ENCODE results near the gene PAPLN. TPM values are rescaled to one million over a fixed set of nuclear protein-coding genes. Genes with fewer than 3 reads are reported as not detected.
A peak's percentile ranks its signal among the peaks of the same experiment; 100 is the strongest.

Gene PAPLN
- total RNA-seq, 1 experiment from 2014 or later: 9.6 TPM

DNA sequence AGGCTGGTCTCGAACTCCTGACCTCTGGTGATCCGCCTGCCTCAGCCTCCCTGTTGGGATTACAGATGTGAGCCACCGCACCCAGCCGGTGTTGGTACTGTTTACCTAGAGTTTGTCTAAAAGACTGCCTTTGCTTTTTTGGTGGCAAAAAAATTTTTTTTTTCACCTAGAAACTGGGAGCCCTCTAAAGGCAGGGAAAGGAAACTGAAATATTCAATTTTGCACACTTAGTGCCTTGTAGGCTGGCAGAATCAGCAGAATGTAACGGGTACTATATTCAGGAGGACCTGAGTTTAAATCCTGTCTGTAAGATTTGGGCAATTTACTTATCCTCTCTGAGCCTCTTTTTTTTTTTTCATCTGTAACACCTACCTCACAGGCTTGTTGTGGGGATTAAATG, 43.6 kb downstream of the PAPLN start:
- ChIA-PET RAD21 (ENCODE audit: low non-redundant PET in 1 of 2, low total read pairs in 2 of 2, uncharacterized antibody in 2 of 2, unreplicated experiment in 2 of 2) (no interaction called here), CTCF (no interaction called here), POLR2A (no interaction called here)
- Histone ChIP-seq H3K9ac (ENCODE audit: low read length) (no peak overlapping the region), H3K9me3 (ENCODE audit: control insufficient read depth in 1 of 2, insufficient read depth in 1 of 2, low read depth in 1 of 2, low read length in 2 of 2) (no peaks in the 10 kb centered on the region), H3K36me3 (ENCODE audit: control insufficient read depth in 1 of 2, insufficient read depth in 2 of 2, low read length in 2 of 2) (peaks cover 0 to 6% of the 10 kb centered on the region in 2 experiments; a peak in 2 of 4 replicates), H3K4me1 (ENCODE audit: control insufficient read depth in 1 of 2, insufficient read depth in 2 of 2, low read length in 2 of 2) (no peaks in the 10 kb centered on the region), H3K4me3 (replicated peaks in 1 of 2; ENCODE audit: low read depth in 1 of 2, low read length in 2 of 2) (no peak overlapping the region), H3K27me3 (ENCODE audit: insufficient read depth, low read length) (no peaks in the 10 kb centered on the region), H3K27ac (ENCODE audit: low read depth, low read length) (no peak overlapping the region), H3K79me2 (ENCODE audit: insufficient read depth, low read length) (no peaks in the 10 kb centered on the region), H2AFZ (ENCODE audit: low read depth, low read length, poor library complexity, severe bottlenecking) (no peak overlapping the region), H3K4me2 (ENCODE audit: low read length) (no peak overlapping the region), H3K9me2 (ENCODE audit: insufficient read depth) (no peaks in the 10 kb centered on the region), H4K20me1 (ENCODE audit: insufficient read depth) (no peaks in the 10 kb centered on the region)
- ATAC-seq: no peak
- BruUV-seq (replicated peaks): no TSS peak
- intact Hi-C loops (cut with micrococcal nuclease): no loop called here
- DNase-seq (ENCODE audit: low read depth, low spot score): no peak
- TF ChIP-seq RAD21 (IDR thresholded peaks at IDR 0.05; ENCODE audit: low read depth): peak; percentile 12; the same call in 1 of the 2 replicates
- TF ChIP-seq, protein P1, sequence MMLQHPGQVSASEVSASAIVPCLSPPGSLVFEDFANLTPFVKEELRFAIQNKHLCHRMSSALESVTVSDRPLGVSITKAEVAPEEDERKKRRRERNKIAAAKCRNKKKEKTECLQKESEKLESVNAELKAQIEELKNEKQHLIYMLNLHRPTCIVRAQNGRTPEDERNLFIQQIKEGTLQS (IDR thresholded peaks at IDR 0.05): no peak

DNA sequence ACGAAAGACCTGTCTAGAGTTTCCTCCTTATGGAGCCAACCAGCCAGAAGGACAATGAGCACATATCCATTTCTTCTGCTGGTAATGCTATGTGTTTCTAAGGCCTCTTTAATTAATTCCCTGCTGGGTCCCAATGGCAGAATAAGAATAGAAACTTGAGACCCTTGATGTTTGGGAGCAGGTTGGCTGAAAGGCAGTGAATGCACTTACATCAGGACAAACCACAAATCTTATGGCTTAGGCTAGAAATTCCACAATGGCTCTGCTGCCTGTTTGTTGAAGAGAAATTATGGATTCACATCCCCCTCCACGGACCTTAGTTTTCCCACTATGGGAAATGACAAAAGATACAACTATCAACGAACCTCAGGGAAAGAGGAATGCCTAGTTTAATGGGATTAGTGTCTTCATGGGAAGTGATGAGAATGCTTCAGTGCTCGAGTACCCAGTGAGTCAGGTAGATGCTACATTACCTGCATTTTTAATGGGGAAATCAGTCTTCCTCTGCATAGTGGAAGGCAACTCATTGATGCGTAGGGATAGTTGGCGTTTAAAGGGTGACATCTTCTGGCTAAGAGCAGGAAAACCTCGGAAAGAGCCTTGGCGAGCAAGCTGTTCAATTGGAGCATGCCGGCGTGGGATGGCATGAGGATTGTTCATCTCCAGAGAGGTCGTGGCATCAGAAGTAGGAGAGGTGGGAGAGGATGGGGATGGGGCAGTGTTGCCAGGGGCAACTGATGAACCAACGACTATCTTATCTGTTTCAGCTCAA, 46.5 kb downstream of the PAPLN start:
- H3K27ac ChIP-seq (ENCODE audit: low read depth, low read length): no peak overlapping the region
- ChIA-PET RAD21 (ENCODE audit: low non-redundant PET in 1 of 2, low total read pairs in 2 of 2, uncharacterized antibody in 2 of 2, unreplicated experiment in 2 of 2) (no interaction called here), POLR2A (no interaction called here), CTCF (interaction anchor here (1.2 to 2.6 kb wide), 2 partner anchors 11 to 111 kb away, joined by 6 to 8 read pairs; no protein-coding TSS in a partner anchor)
- no peaks in the 10 kb centered on the region for H4K20me1 ChIP-seq (ENCODE audit: insufficient read depth)
- ATAC-seq: peak; percentile 70
- H3K27me3 ChIP-seq (ENCODE audit: insufficient read depth, low read length): no peaks in the 10 kb centered on the region
- H3K79me2 ChIP-seq (ENCODE audit: insufficient read depth, low read length): no peaks in the 10 kb centered on the region
- intact Hi-C loops (cut with micrococcal nuclease): loop anchor here (2.0 kb wide), 1 partner anchor 111 kb away; no protein-coding TSS in a partner anchor
- H2AFZ ChIP-seq (ENCODE audit: low read depth, low read length, poor library complexity, severe bottlenecking): no peak overlapping the region
- no peaks in the 10 kb centered on the region for H3K9me3 ChIP-seq (ENCODE audit: control insufficient read depth in 1 of 2, insufficient read depth in 1 of 2, low read depth in 1 of 2, low read length in 2 of 2)
- no peaks in the 10 kb centered on the region for H3K9me2 ChIP-seq (ENCODE audit: insufficient read depth)
- no peak for DNase-seq (ENCODE audit: low read depth, low spot score)
- H3K4me2 ChIP-seq (ENCODE audit: low read length): no peak overlapping the region
- TF ChIP-seq RAD21 (IDR thresholded peaks at IDR 0.05; ENCODE audit: low read depth) (peak; percentile 43; the same call in 1 of the 2 replicates), SRF (IDR thresholded peaks at IDR 0.05; ENCODE audit: low read depth) (no peak), EZH2phosphoT487 (IDR thresholded peaks at IDR 0.05; ENCODE audit: borderline replicate concordance) (no peak), JUND (IDR thresholded peaks at IDR 0.05) (no peak)
- TF ChIP-seq, protein P2, sequence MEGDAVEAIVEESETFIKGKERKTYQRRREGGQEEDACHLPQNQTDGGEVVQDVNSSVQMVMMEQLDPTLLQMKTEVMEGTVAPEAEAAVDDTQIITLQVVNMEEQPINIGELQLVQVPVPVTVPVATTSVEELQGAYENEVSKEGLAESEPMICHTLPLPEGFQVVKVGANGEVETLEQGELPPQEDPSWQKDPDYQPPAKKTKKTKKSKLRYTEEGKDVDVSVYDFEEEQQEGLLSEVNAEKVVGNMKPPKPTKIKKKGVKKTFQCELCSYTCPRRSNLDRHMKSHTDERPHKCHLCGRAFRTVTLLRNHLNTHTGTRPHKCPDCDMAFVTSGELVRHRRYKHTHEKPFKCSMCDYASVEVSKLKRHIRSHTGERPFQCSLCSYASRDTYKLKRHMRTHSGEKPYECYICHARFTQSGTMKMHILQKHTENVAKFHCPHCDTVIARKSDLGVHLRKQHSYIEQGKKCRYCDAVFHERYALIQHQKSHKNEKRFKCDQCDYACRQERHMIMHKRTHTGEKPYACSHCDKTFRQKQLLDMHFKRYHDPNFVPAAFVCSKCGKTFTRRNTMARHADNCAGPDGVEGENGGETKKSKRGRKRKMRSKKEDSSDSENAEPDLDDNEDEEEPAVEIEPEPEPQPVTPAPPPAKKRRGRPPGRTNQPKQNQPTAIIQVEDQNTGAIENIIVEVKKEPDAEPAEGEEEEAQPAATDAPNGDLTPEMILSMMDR (IDR thresholded peaks at IDR 0.05 in 2 of 3, conservative IDR thresholded peaks at IDR 0.05 in 1 of 3; ENCODE audit: borderline replicate concordance in 1 of 3, insufficient read depth in 1 of 3, low read depth in 2 of 3, low read length in 2 of 3): peak in 2 of 3 experiments; percentile 8 to 22; a peak in 1 of 6 replicates
- TF ChIP-seq, protein P3, sequence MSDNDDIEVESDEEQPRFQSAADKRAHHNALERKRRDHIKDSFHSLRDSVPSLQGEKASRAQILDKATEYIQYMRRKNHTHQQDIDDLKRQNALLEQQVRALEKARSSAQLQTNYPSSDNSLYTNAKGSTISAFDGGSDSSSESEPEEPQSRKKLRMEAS (IDR thresholded peaks at IDR 0.05): no peak
- H3K4me1 ChIP-seq (ENCODE audit: control insufficient read depth in 1 of 2, insufficient read depth in 2 of 2, low read length in 2 of 2): no peaks in the 10 kb centered on the region
- no peak overlapping the region for H3K4me3 ChIP-seq (replicated peaks in 1 of 2; ENCODE audit: low read depth in 1 of 2, low read length in 2 of 2)
- no TSS peak for BruUV-seq (replicated peaks)
- H3K36me3 ChIP-seq (ENCODE audit: control insufficient read depth in 1 of 2, insufficient read depth in 2 of 2, low read length in 2 of 2): peaks cover 0 to 6% of the 10 kb centered on the region in 2 experiments; a peak in 2 of 4 replicates
- no peak overlapping the region for H3K9ac ChIP-seq (ENCODE audit: low read length)
